ENCODE results near the gene PLXNC1.

- TF ChIP-seq CTCF (conservative IDR thresholded peaks at IDR 0.05; ENCODE audit: low read length) (no peak), EZH2phosphoT487 (IDR thresholded peaks at IDR 0.05; ENCODE audit: borderline replicate concordance) (no peak)
These were observed 72.4 kb downstream of the PLXNC1 start for GRCh38 chr12:94220804-94221203.

Measured in Loucy (cell line).